ENCODE data around the gene SMARCA4.
"Not testable (repeated sequence)": the region's sequence is repeated elsewhere in the genome, so short reads cannot be mapped to it uniquely, and the experiment has no call there.

- TF ChIP-seq EP300 (IDR thresholded peaks at IDR 0.05; ENCODE audit: low read depth); CTCF (IDR thresholded peaks at IDR 0.05): not testable (repeated sequence)
These were observed 116.0 kb downstream of the SMARCA4 start for GRCh38 chr19:11076792-11077191.
